Right lobe of liver (tissue), 4 donors: ENCODE results near the gene AMPD3.

Source experiments
- CTCF ChIP-seq, 4 donors: fragments of 200-600 bp in 3 of 4; fragments of 450-650 bp in 1 of 4; IDR thresholded peaks; one replicate each; pipeline versions ENCODE4 v1.5.1 to v1.8.0; 2016 to 2022; ENCODE audit warnings: antibody characterized with exemption in 4 of 4, mild to moderate bottlenecking in 2 of 4
- POLR2A ChIP-seq: fragments of 450-650 bp; IDR thresholded peaks from one replicate; pipeline ENCODE4 v1.6.1; 2017; ENCODE audit warnings: antibody characterized with exemption, mild to moderate bottlenecking
- donor health status: DM: no; HTN: no; CAD: no.
- donor health status: DM: no; HTN: no; CAD: no.
- donor health status: DM: no; HTN: yes; CAD: no.

GRCh38 chr11:10524471-10524870, 69.4 kb downstream of the AMPD3 start:
- TF ChIP-seq CTCF (IDR thresholded peaks at IDR 0.05) = no peak
- TF ChIP-seq POLR2A = no peak
